Ishikawa (cell line): ENCODE data around the gene CGN.

Source experiments
- CEBPB ChIP-seq: IDR thresholded peaks from 2 replicates; pipeline ENCODE4 v1.6.1; 2012
- CREB1 ChIP-seq: IDR thresholded peaks from 2 replicates; pipeline ENCODE4 v1.6.1; 2012; ENCODE audit warnings: low read depth
- EGR1 ChIP-seq: IDR thresholded peaks from 2 replicates; pipeline ENCODE4 v1.6.1; 2012
- EP300 ChIP-seq: IDR thresholded peaks from 2 replicates; pipeline ENCODE4 v1.6.1; 2012; ENCODE audit warnings: borderline replicate concordance
- FOXM1 ChIP-seq: IDR thresholded peaks from 2 replicates; pipeline ENCODE4 v1.6.1; 2012; ENCODE audit warnings: low read depth, borderline replicate concordance
- MAX ChIP-seq: IDR thresholded peaks from 2 replicates; pipeline ENCODE4 v1.6.1; 2012
- NFIC ChIP-seq: IDR thresholded peaks from 2 replicates; pipeline ENCODE4 v1.6.1; 2012
- RAD21 ChIP-seq: IDR thresholded peaks from 2 replicates; pipeline ENCODE4 v1.6.1; 2012; ENCODE audit warnings: low read depth
- TAF1 ChIP-seq: IDR thresholded peaks from 2 replicates; pipeline ENCODE4 v1.6.1; 2012; ENCODE audit warnings: low read depth, mild to moderate bottlenecking
- TCF12 ChIP-seq: IDR thresholded peaks from 2 replicates; pipeline ENCODE4 v1.6.1; 2012; ENCODE audit warnings: low read depth
- TEAD4 ChIP-seq: IDR thresholded peaks from 2 replicates; pipeline ENCODE4 v1.6.1; 2012
- USF1 ChIP-seq: IDR thresholded peaks from 2 replicates; pipeline ENCODE4 v1.6.1; 2012
- YY1 ChIP-seq: IDR thresholded peaks from 2 replicates; pipeline ENCODE4 v1.6.1; 2012; ENCODE audit warnings: low read depth
- ZBTB7A ChIP-seq: IDR thresholded peaks from 2 replicates; pipeline ENCODE4 v1.6.1; 2012; ENCODE audit warnings: low read depth
- TF ChIP-seq, protein P1 (sequence below): IDR thresholded peaks from 2 replicates; pipeline ENCODE4 v1.6.1; 2012; ENCODE audit warnings: low read depth, mild to moderate bottlenecking

Gene CGN

DNA sequence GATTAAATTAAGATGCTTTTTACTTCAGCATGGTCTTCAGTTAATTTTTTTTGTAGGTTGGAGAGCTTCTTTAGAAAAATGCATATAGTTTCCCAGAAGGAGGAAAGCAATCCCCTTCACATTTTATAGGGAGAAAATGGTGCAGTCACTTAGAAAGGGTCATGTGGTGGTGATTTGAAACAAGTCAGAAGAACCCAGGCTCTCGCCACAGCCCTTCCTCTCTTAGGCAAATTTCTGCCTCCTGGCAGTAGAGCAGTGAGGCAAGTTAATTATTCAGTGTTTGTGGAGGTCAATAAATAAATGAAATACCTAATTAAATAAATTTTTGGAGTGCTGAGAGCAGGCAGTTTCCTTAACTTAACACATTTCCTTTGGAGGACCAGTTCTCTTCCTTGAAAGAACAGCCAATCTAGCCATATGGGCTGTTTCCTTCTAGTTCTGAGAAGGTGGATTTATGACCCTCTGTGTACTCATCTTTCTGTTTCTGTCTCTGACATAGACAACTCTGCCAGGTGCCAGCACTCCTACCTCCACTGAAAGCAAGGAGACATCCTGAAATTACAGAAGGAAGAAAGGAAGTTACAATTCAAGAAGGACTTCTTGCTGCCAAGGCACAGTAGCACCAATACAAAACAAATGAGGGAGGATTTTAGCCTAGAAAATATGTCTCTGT lies 32.9 kb upstream of the CGN start:
- no peak for TF ChIP-seq TAF1
- no peak for TF ChIP-seq TCF12

- TF ChIP-seq TEAD4 = no peak
These were observed 32.3 kb upstream of the CGN start for GRCh38 chr1:151478923-151479322.

DNA sequence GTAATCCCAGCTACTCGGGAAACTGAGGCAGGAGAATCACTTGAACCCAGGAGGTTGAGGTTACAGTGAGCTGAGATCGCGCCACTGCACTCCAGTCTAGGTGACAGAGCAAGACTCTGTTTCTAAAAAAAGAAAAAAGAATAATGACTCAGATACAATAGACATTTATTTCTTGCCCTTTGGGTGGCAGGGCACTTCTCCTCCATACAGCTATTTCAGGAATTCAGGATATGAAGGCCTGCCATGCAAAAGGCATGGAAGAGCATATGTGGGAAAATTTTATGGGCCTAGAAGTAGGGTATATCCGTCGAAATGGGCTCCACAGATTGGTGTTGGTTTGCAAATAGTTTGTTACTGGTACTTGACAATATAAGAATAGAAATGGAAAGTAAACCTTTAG lies 31.7 kb upstream of the CGN start:
- TF ChIP-seq NFIC (no peak), USF1 (no peak), TCF12 (no peak), CEBPB (no peak), EP300 (no peak), TAF1 (no peak), CREB1 (no peak), YY1 (no peak), ZBTB7A (no peak)

DNA sequence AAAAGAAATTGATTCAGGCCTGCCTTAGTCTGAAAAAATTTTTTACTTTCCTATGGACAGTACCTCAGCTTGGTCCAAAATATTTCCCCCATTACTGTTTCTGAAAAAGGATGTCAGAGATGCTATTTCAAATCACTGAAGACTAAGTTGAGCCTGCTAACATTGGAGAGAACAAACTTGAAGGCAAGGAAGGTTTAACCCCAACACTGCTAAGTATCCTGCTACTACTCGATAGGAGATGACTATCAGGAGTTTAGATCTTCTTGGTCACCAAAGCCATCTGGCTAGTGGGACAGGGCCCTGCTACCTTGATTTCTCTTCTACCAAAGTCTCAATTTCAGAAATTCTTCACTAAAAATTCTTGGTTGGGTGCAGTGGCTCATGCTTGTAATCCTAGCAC lies 29.2 kb upstream of the CGN start:
- TF ChIP-seq TEAD4 (no peak), EP300 (no peak), USF1 (no peak), NFIC (no peak), ZBTB7A (no peak), CREB1 (no peak)

- TF ChIP-seq CEBPB (no peak), FOXM1 (no peak), NFIC (no peak), MAX (no peak), CREB1 (no peak), TAF1 (no peak), RAD21 (no peak), USF1 (no peak), TEAD4 (no peak), EP300 (no peak)
- TF ChIP-seq, protein P1, sequence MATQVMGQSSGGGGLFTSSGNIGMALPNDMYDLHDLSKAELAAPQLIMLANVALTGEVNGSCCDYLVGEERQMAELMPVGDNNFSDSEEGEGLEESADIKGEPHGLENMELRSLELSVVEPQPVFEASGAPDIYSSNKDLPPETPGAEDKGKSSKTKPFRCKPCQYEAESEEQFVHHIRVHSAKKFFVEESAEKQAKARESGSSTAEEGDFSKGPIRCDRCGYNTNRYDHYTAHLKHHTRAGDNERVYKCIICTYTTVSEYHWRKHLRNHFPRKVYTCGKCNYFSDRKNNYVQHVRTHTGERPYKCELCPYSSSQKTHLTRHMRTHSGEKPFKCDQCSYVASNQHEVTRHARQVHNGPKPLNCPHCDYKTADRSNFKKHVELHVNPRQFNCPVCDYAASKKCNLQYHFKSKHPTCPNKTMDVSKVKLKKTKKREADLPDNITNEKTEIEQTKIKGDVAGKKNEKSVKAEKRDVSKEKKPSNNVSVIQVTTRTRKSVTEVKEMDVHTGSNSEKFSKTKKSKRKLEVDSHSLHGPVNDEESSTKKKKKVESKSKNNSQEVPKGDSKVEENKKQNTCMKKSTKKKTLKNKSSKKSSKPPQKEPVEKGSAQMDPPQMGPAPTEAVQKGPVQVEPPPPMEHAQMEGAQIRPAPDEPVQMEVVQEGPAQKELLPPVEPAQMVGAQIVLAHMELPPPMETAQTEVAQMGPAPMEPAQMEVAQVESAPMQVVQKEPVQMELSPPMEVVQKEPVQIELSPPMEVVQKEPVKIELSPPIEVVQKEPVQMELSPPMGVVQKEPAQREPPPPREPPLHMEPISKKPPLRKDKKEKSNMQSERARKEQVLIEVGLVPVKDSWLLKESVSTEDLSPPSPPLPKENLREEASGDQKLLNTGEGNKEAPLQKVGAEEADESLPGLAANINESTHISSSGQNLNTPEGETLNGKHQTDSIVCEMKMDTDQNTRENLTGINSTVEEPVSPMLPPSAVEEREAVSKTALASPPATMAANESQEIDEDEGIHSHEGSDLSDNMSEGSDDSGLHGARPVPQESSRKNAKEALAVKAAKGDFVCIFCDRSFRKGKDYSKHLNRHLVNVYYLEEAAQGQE = no peak
These were observed 25.4 kb upstream of the CGN start for GRCh38 chr1:151485685-151486255.

DNA sequence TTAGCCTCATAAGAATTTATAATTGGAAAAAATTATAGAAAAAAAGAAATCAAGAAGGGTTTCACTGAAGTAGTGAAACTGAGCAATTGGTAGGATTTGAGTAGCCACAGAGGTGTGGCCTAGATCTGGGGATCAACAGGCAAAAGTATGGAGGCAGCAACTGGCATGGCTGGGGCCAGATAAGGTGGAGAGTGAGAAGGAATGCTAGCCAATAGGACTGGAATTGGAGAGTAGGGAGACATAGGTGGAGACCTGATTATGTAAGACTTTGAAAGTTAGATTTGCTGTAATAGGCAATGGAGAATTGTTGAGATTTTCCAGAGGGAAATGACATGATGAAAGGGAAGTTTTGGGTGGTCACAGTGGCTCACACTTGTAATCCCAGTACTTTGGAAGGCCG lies 24.6 kb upstream of the CGN start:
- no peak for TF ChIP-seq CEBPB
- no peak for TF ChIP-seq EGR1
- no peak for TF ChIP-seq CREB1
- no peak for TF ChIP-seq EP300
- TF ChIP-seq FOXM1 = no peak
- TF ChIP-seq TAF1 = no peak
- no peak for TF ChIP-seq RAD21
- TF ChIP-seq, protein P1 = no peak
- TF ChIP-seq NFIC = no peak
- TF ChIP-seq YY1 = no peak
- no peak for TF ChIP-seq MAX
- no peak for TF ChIP-seq TEAD4
- TF ChIP-seq USF1 = no peak
